Stimulated activated naive CD8-positive, alpha-beta T cell treated with anti-CD3 and anti-CD28 coated beads, Interleukin-15, Interleukin-2, amounts not matched to agents 100 U/mL and 50 U/mL, for 24 hours (primary cell): ENCODE results near the gene PARP15.
"Not testable (repeated sequence)": the region's sequence is repeated elsewhere in the genome, so short reads cannot be mapped to it uniquely, and the experiment has no call there.

Experiments
- ATAC-seq: fragments of 150-1000 bp; cut with Tn5 transposase; one replicate; pipeline ENCODE4 v1.10.0; 2021
- DNase-seq: peaks from one replicate; pipeline ENCODE4 v3.0.0; 2021

PARP15 gene

DNA sequence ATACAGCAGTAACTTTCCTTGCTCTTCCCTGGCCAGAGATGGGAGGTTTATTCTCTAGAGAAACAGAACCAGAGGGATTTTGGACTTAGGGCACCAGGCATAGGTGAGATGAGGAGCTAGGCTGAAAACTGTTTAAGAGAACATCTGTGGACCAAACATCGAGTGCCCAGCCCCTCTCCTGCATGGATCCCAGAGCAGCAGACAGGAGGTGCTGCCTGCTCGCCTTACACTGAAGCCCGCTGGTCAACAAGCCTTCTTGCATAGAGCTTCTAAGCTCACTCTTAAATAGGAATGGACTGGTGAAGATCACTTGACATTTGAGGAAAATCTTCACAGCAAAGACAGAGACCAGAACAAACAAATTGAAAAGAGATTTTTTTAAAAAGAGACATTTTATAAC, 41.2 kb downstream of the PARP15 start:
- no peak for ATAC-seq
- DNase-seq: no peak

DNA sequence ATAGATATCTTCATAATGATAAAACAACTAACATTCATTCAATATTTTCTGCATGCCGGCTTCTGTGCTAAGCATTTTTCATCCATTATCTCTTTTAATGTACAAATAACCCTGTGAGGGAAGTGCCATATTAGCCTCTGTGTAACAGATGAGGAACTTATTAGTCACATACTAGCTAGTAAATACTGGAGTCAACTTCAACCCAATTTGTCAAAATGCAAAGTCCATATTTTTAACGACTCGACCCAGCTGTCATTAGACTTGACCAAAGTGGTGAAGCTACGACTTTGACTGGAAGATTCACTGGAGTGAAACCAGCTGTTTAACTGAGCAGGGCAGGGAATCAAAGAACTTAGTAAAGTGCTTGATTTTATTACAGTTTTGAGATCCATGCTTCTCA, 41.6 kb downstream of the PARP15 start:
- ATAC-seq (no peak), DNase-seq (no peak)

DNA sequence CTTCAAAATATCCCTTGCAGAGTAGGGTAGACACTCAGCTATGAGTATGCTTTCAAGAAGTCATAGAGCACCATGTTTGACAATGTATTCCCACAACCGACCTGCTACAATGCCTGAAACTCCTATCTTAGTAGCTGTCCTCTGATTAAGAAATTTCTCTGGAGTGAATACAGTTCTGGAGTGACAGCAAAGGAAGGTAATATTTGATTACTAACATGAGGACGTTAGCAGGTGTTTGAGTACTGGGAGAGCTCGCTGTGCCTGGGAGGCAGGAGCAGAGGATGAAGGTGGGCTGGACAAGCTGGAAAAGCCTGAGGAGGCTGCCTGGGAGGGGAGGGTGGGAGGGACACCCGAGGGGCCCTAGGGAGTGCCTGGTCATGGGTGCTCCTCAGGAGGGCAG, 42.9 kb downstream of the PARP15 start:
- no peak for DNase-seq
- no peak for ATAC-seq

DNA sequence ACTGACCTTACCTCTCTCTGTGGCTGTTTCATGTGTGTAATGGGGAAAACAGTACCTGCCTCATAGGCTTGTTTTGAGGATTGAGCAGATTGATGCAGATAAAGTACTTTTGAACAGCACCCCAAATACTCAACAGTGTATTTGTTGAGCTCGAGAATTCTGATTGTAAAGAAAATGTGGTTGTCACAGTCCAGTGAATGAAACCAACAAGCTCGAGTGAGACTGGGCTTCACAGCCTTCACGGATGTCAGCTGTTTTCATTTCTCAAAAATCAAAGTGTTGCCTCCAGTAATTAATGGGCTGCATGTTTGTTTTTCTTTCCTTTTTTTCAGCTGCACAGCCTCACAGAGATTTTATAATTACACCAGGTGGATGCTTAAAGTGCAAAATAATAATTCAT, 43.7 kb downstream of the PARP15 start:
- no peak for ATAC-seq
- no peak for DNase-seq

DNA sequence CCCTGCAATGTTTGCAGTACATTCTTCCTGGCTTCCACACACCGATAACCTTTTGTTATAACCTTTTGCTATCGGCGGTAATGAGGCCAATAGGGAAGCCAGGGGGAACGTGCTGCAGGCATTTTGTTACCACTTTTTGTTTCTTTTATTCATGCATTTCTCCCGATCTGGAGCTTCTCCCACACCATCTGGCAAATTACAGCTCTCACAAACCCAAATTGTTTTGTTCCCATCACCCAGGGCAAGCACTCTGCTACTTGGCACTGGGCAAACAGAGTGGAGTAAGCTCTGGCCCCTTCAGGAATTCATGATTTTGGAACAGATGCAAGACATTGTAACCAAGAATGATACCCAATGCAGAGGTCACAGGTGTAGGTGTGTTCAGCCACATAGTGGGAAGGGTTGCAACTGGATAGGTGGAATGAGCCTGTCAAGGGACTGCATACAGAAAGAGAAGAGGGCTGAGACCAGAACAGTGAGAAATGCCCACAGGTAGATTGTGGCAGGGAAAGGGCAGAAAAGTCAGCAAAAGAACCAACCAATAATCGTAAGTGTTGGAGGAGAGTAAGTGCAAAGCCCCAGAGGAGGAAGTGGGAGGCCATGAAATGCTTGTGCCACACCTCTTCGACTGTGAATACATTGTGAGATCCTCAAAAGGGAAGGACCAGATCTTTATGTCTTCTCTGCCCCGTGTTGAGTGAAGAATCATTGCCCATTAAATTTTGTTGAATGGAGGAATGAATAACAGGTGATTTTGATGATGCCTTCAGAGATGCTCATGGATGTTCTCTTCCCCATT, 45.8 kb downstream of the PARP15 start:
- DNase-seq (no peak), ATAC-seq (no peak)

DNA sequence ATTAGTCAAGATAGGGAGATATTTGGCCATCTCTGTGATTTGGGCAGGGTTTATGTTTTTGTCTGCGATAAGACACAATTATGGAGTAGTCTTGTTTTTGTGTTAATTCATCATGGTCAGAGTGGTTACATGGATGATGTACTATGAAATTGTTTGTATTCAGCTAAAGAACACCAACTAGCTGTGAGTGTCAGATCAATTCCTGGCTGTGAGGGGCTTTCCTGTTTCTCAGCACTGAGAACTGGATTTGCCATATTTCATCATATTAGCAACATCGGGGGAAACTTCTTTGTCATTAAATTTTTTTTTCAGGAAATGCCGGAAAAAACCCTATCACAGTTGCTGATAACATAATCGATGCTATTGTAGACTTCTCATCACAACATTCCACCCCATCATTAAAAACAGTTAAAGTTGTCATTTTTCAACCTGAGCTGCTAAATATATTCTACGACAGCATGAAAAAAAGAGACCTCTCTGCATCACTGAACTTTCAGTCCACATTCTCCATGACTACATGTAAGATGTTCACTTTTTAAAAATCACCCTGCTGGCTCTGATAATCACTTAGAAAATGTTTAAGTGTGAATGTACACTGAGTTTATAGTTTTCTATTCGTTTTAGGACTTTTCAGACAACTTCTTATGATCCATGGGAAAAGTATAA, 49.2 kb downstream of the PARP15 start:
- DNase-seq (no peak), ATAC-seq (peak; percentile 28)

DNA sequence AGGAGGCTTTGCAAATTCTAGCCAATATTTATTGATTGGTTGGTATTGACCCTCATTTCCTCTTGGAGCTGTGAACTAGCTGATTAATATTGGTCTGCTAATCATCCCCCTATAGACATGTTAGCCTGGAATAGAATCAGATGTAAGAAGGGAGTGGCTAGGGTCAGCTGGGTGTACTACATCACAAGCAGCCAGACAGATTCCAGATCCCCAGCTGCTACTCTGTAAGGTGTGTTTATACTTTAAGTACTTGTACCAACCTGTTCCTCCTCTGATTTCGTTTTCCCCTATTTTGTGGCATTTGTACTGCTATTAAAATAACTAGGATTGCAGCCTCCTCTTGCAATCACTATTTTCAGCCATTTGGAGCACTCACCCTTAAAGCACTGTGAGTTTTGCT, 49.9 kb downstream of the PARP15 start:
- DNase-seq (no peak), ATAC-seq (no peak)

DNA sequence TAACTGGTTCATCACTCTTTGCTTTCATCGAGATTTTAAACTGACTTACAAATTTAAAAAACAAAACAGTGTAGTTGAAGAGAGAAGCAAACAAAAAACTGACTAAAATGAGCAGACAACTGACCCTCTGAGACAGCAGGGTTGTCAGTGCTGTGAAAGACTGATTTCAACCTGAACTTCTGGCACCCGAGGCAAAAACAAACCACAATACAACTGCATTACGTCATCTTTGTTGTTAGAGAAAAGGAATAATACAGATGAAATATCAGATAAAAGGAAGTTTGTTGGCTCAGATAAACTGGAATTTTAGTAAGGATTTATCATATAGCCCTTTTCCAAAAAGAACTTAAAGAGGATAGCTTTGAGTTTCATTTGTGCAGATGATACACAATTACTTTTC, 51.1 kb downstream of the PARP15 start:
- ATAC-seq: no peak
- no peak for DNase-seq

DNA sequence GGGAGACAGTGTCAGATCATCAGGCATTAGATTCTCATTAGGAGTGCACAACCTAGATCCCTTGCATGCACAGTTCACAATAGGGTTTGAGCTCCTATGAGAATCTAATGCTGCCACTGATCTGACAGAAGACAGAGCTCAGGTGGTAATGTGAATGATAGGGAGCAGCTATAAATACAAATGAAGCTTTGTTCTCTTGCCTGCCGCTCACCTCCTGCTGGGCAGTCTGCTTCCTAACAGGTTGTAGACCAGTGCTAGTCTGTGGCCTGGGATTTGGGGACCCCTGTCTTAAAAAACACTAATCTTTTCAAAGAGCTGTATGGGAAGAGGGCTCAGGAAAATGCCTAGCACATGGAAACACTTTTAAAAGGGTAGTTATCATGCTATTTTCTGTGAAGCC, 52.3 kb downstream of the PARP15 start:
- ATAC-seq (no peak), DNase-seq (no peak)

DNA sequence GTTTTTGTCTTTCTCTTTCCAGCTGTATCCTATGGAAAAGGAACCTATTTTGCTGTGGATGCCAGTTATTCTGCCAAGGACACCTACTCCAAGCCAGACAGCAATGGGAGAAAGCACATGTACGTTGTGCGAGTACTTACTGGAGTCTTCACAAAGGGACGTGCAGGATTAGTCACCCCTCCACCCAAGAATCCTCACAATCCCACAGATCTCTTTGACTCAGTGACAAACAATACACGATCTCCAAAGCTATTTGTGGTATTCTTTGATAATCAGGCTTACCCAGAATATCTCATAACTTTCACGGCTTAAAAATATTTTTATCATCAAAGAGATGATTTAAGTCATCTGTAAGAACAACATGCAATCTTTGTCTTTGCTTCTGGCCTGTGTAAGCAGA, 58.3 kb downstream of the PARP15 start:
- DNase-seq (no peak), ATAC-seq (no peak)

DNA sequence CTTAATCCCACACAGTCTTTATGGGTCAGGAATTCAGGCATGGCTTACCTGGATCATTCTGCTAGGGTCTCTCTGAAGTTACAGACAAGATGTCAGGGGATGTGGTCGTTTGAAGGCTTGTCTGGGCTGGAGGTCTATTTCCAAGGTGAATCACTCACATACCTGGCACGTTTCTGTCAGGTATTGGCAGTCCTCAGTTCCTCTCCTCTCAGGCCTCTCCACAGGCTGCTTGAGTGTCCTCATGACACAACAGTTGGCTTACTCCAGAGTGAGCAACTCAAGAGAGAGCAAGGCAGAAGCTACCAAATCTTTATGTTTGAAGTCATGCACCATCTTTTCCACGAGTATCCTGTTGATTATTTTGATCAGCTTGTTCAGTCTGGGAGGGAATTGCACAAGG, 59.2 kb downstream of the PARP15 start:
- no peak for DNase-seq

DNA sequence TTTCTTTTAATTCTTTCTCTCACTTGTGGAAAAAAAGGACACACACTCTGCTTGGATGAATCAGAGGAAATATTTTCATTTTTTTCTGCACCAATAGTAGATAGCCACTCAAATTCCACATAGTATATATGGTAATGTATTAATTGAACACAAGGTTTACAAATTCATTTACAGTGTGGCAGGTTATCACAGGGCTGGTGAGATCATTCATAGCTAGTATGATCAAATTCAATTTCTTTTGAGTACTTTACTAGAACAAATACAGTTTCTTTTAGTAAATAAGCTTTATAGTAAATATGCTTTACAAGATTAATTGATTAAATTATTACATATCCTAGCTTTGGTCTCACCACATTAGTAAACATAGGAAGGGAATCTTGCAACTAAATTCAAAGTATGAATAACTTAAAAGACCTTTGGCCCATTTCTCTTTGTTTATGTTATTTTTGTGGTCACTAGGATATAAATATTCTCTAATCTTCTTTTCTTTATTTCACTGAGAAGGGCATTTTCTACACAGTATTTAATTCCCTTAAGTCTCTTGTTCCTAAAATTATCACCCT, 63.1 kb downstream of the PARP15 start:
- ATAC-seq (no peak), DNase-seq (no peak)

More for the DNA sequence above, 59.2 kb downstream of the PARP15 start:
- ATAC-seq: no peak

DNA sequence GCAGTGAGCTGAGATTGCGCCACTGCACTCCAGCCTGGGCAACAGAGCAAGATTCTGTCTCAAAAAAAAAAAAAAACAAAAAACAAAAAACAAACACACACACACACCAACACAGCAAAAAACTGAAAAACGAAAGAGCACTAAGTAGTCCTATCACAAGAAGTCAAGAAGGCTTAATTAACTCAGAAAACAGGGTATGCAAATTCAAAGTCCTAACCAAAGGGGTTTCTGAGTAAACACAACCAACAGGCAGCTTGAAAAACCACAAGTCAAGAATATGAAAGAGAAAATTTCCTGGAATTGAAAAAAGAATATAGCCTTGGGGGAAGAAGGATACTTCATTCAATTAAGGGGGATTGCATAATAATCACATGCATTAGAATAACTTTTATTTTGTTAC, 65.5 kb downstream of the PARP15 start:
- no peak for DNase-seq
- peak; percentile 56 for ATAC-seq

DNA sequence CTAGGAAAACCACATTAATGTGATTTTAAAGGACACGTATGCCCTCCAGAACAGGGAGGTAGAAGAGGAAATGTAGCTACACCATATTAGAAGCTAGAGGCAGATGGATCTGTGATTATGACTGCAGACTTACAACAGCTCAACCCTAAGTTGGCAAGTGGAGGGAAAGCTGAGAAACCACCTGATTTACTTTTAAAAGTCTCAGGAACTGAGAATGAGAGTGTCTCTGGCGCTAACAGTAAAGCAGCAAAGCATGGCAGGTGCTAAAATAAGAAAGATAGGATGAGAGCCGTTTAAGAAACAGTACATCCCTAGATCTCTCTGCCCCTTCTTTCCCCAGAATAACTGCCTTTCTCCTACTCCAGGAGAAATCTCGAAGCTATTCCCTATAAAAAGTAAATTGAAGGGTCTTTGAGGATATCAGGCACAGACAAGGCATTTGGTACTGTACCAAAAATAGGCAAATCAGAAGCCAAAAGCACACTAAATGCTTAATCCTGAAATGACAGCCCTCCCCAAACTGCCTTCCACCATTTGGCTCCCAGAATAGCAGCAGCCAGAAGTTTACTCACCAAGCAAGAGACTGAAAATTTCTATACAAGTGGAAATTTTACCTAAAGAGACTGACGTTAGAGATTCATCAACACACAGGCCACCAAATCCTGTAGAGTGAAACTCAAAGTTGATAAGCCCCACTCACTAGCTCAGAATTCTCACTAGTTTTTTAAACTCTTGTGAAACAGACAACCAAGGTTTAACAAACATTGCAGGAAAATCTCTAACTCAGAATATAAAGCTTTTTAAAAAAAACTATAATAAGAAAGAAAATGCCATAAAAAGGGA, 68.9 kb downstream of the PARP15 start:
- no peak for DNase-seq
- ATAC-seq: peak; percentile 73

DNA sequence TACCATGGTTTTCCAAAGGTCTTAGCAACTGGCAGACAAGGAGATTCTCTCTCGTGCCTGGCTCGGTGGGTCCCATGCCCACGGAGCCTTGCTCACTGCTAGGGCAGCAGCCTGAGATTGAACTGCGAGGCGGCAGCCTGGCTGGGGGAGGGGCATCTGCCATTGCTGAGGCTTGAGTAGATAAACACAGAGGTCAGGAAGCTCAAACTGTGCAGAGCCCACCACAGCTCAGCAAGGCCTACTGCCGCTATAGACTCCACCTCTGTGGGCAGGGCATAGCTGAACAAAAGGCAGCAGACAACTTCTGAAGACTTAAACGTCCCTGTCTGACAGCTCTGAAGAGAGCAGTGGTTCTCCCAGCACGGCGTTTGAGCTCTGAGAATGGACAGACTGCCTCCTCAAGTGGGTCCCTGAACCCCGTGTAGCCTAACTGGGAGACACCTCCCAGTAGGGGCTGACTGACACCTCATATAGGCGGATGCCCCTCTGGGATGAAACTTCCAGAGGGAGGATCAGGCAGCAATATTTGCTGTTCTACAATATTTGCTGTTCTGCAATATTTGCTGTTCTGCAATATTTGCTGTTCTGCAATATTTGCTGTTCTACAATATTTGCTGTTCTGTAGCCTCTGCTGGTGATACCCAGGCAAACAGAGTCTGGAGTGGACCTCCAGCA, 73.9 kb downstream of the PARP15 start:
- DNase-seq, ATAC-seq: not testable (repeated sequence)

DNA sequence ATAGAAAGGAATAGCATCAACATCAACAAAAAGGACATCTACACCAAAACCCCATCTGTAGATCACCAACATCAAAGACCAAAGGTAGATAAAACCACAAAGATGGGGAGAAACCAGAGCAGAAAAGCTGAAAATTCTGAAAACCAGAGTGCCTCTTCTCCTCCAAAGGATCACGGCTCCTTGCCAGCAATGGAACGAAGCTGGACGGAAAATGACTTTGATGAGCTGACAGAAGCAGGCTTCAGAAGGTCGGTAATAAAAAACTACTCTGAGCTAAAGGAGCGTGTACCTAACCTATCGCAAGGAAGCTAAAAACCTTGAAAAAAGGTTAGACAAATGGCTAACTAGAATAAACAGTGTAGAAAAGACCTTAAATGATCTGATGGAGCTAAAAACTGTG, 74.5 kb downstream of the PARP15 start:
- DNase-seq, ATAC-seq: not testable (repeated sequence)

DNA sequence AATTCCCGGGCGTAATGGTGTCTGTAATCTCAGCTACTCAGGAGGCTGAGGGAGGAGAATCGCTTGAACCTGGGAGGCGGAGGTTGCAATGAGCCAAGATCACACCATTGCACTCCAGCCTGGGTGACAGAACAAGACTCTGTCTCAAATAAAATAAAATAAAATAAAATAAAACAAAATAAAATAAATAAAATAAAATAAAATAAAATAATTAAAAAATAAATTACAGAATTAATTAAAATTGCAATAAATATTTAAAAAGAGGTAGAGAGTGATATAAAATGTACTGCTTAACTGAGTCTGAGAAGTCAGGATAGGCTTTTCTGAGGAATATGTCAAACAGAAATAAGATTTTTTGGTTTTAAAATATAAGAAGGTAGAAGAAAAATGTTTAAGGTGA, 80.9 kb downstream of the PARP15 start:
- not testable (repeated sequence) for DNase-seq, ATAC-seq

DNA sequence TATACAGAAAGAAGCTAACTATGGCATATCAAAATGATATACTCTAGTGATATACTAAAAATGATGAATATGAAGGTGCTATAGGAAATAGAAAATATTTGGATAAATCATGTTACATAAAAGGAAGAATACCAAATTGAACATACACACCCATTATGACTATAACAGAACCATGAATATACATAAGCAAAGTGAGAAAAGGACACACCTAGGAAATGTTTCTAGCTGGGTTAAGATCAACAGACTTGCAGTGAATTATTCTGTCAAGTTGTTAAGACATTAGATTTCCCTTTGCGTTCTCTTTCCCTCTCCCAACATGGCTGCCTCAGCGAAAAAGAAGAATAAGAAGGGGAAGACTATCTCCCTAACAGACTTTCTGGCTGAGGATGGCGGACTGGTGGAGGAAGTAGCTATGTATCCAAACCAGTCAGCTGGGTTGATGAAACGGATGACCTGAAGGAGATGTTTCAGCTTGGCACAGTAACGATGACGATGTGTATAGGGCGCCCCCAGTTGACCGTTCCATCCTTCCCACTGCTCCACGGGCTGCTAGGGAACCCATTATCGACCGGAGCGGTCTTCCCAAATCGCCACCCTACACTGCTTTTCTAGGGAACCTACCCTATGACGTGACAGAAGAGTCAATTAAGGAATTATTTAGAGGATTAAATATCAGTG, 83.0 kb downstream of the PARP15 start:
- no peak for DNase-seq
- ATAC-seq: no peak

DNA sequence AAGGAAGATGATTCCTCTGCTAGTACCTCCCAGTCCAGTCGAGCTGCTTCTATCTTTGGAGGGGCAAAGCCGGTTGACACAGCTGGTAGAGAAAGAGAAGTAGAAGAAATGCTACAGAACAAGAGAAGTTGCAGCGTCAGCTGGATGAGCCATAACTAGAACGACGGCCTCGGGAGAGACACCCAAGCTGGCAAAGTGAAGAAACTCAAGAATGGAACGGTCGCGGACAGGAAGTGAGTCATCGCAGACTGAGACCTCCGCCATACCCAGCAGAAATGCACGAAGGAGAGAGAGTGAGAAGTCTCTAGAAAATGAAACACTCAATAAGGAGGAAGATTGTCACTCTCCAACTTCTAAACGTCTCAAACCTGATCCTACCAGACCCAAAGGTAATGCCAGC, 84.2 kb downstream of the PARP15 start:
- no peak for DNase-seq
- peak; percentile 32 for ATAC-seq

DNA sequence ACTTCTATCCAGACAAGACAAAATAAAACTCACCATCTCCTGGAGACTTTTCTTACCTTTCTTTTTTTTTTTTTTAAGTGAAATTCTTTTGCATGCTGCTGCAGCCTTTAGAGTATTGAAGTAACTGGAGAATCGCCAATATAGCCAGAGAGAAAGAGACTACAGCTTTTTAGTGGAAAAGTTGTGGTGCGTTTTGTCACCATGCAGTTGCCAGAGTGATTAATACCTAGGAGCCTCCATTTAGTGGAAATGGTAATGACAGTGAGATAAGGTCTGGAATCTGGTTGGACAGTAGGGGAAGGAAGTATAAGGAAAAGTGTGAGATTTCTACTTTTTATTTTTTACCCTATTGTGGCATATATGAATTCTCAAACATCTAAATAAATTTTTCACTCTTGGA, 85.1 kb downstream of the PARP15 start:
- ATAC-seq (no peak), DNase-seq (no peak)

DNA sequence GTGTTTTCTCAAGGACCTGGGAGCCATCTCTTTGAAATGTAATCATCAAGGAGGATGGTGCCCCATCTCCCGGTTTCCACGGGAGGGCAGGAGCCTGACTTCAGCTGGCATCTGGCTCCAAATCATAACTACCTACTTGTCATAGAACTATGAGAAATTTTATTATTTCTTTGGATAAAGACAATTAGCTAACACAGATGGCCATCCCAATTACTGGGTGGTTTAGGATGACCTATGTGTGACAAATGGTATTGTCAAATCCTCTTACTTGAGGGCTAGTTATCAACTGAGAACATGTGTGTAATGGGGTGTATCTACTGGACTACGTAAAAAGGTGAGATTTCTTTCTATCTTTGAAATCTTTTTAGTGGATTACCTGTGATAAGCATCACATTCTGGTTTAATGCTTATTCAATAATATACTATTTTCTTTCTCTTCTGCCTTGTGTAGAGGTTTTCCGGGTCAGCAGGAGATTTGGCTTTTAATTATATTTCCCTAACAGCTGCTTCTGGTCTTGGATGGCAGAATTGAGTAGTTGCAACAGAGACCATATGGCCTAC, 87.9 kb downstream of the PARP15 start:
- no peak for DNase-seq
- no peak for ATAC-seq
